A673 (cell line): ENCODE measurements around the gene ORAI1.

Experiments used
- EZH2 ChIP-seq: fragments of 200-600 bp; sonication (generic); IDR thresholded peaks from 2 replicates; pipeline ENCODE4 v1.6.1; 2017; ENCODE audit warnings: borderline replicate concordance, low read depth, mild to moderate bottlenecking, mixed read lengths, antibody characterized with exemption, low read length; ENCODE audit not compliant: poor library complexity, severe bottlenecking
- TF ChIP-seq, protein P1 (sequence below): fragments of 300-800, 200-600 bp; sonication (generic); conservative IDR thresholded peaks from 2 replicates; pipeline ENCODE4 v1.5.1; 2017; ENCODE audit warnings: low read depth, mild to moderate bottlenecking, antibody characterized with exemption, low read length, moderate library complexity, mixed read lengths

DNA sequence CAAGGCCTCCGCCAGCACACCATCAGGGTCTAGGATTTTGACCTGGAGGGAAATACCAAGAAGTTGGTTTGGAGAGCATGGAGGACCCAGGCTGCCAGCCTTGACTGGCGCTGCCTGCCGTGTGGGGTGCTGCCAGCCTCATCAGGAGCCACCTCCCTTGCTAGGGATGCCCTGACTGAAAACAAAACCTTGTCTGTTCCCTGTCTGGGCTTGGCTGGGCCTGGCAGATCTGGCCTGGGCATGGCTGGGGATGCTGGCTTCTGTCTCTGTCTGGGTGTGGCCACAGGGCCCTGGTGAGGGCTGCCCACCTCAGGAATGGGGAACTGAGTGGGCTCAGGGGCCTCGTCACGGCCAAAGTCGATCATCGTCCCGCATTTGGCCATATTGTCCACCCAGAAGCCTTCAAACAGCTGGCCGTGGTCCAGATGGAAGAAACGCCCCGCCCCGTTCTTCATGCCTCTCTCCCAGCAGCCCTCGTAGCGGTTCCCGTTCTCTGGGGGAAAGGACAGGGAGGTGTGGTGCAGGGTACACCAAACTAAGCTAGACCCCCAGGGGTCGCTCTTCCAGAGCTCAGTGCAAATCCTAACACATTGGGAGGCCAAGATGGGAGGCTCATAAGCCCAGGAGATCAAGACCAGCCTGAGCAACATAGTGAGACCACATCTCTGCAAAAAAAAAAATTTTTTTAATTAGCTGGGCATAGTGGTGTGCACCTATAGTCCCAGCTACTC lies 26.6 kb downstream of the ORAI1 start:
- TF ChIP-seq EZH2: no peak
- TF ChIP-seq, protein P1, sequence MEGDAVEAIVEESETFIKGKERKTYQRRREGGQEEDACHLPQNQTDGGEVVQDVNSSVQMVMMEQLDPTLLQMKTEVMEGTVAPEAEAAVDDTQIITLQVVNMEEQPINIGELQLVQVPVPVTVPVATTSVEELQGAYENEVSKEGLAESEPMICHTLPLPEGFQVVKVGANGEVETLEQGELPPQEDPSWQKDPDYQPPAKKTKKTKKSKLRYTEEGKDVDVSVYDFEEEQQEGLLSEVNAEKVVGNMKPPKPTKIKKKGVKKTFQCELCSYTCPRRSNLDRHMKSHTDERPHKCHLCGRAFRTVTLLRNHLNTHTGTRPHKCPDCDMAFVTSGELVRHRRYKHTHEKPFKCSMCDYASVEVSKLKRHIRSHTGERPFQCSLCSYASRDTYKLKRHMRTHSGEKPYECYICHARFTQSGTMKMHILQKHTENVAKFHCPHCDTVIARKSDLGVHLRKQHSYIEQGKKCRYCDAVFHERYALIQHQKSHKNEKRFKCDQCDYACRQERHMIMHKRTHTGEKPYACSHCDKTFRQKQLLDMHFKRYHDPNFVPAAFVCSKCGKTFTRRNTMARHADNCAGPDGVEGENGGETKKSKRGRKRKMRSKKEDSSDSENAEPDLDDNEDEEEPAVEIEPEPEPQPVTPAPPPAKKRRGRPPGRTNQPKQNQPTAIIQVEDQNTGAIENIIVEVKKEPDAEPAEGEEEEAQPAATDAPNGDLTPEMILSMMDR: no peak
